Myocyte (in vitro differentiated cells): ENCODE results near the gene TPST2. TPM values are rescaled to one million over a fixed set of nuclear protein-coding genes. Genes with fewer than 3 reads are reported as not detected.
"Not testable (repeated sequence)": the region's sequence is repeated elsewhere in the genome, so short reads cannot be mapped to it uniquely, and the experiment has no call there.

ENCODE experiments used
- DNase-seq: peaks from one replicate; pipeline ENCODE4 v3.0.0-alpha.2; 2012; ENCODE audit warnings: low read depth
- polyA plus RNA-seq: library from polyadenylated mRNA; unstranded; fragments of >200 nt; gene quantifications from one replicate; pipeline ENCODE4 v1.2.1, GENCODE V29; 2012; ENCODE audit warnings: missing spikeins
- total RNA-seq: library from RNA; depleted of rRNA; stranded (reverse); fragments of >200 nt; gene quantifications from 2 replicates; pipeline ENCODE4 v1.2.3, GENCODE V29; 2014

The TPST2 gene
- total RNA-seq, result 36.6 and 39.2 TPM in 2 replicates
- polyA plus RNA-seq, result 87.4 TPM

DNA sequence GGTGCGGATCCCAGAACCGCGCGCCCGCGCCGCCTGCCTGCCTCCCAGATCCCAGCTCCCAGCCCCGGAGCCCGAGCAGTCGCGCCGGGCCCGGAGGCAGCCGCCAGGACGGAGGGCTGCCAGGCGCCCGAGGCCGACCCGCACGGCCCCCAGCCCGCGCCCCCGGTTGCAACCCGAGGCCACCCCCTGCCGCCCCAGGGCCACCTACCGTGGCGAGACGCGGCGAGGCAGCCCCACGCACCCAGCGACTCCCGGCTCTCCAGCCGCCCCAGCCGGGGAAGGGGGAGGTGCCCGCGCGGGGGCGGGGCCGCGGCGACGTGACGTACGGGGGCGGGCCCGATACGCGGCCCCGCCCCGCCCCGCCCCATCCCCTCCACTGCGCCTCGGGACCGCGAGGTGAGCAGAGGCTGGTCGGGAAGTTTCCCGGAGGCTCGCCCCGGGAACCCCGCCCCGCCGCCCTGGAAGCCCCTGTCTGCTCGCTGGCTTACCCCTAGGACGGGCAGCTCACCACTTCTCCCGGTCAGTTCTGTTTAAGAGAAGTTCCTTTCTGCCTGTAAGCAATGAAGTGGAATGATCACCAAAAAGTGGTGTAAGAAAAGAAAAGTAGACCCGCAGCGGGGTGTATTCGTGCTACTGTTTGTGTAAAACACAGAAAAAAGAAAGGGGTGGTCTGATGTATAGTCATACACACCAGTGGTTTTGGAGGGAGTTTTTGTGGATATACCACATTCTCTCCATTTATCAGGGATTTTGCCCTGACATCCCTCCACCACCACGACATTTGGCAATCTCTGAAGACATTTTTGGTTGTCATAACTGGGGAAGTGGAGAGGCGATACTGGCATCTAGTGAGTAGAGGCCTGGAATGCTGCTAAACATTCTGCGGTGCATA, at the start of gene TPST2:
TPST2 (minus strand) TSS at position 288 of the 892 bp plus-strand sequence. CDS start 48,502 bp downstream, outside the sequence.
- DNase-seq, result peak; percentile 81

DNA sequence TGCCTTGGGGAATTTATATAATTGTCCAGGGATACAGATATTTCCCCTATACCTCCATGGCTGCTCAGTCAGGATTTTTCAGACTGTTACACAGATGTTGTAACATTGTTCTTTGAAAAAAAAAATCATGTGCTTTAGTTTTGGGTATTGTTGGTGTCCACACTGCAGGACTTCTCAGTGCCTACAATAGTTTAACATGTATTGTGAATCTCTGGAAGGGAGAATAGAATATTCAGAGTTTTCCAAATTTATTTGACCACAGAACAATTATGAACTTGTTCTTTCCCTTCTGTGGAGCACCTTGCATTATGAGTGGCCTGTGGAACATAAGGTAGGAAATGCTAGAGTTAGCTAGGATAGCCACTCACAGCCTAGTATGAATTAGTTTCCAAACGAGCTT, 46.4 kb upstream of the TPST2 start:
- no peak for DNase-seq

DNA sequence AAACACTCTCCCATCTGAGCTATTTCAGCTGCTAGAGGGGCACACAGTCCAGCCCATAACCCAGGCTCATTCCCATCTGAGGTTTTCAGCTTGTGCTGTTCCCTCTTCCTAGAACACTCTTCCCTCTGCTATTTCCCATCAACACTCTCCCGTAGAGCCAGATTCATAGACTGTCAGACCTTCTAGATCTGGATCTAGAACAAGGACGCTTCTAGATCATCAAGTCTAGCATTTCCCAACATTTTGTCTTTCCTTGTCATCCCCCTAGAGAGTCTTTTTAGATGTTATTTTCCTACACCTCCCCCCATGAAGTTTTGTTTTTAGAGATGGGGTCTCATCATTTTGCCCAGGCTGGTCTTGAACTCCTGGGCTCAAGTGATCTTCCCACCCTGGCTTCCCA, 45.2 kb upstream of the TPST2 start:
- no peak for DNase-seq

DNA sequence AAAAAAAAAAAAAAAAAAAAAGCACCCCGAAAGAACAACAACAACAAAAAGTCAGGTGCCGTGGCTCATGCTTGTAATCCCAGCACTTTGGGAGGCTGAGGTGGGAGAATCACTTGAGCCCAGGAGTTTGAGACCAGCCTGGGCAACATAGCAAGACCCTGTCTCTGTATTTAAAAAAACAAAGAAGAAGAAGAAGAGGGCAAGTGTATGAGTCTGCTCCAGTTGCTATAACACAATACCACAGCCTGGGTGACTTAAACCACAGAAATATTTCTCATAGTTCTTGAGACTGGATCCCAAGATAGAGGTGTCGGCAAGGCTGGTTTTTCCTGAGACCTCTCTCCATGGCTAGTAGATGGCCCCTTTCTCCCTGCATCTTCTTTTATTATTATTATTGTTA, 44.3 kb upstream of the TPST2 start:
- no peak for DNase-seq

DNA sequence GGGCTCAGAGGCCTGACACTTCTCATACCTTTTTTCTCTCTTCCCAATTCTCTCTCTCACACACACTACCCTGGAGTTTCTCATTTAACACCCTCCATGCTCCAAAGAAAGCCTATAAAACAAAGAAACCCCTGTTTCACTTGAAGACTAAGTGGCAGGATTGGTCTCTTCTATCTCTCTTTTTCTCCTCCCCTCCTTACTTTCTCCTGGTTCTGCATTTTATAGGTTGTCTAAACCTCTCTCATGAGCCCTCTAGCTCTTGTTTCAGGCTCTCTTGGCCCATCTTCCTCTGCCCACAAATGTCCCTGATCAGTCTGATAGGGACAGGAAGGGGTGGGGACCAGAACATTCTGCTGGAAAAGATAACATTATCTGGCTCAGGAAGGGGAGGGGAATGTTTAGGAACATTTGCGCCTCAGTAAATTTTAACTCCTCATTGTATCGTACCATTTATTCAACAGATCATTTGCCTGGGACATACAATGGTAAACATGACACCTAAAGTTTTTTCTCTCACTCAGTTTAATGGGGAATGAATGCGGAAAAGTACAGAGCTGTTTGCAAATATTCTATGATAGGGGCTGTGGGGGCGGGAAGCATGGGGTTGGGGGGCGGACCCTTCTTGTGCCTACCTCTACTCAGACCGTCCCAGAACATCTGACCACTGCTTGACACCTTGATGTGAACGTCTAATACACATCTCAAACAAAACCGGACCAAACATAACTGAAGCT, 42.7 kb upstream of the TPST2 start:
- DNase-seq, result no peak

DNA sequence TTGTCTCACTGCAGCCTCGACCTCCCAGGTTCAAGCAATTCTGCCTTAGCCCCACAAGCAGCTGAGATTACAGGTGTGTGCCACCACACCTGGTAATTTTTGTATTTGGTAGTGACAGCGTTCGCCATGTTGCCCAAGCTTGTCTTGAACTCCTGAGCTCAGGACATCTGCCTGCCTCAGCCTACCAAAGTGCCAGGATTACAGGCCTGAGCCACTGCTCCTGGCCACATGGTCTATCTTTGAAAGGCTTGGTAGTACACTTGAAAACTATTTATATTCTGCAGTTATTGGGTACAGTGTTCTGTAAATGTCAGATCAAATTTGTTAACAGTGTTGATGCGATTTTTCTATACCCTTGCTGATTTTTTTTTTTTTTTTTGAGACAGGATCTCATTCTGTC, 41.4 kb upstream of the TPST2 start:
- no peak for DNase-seq

DNA sequence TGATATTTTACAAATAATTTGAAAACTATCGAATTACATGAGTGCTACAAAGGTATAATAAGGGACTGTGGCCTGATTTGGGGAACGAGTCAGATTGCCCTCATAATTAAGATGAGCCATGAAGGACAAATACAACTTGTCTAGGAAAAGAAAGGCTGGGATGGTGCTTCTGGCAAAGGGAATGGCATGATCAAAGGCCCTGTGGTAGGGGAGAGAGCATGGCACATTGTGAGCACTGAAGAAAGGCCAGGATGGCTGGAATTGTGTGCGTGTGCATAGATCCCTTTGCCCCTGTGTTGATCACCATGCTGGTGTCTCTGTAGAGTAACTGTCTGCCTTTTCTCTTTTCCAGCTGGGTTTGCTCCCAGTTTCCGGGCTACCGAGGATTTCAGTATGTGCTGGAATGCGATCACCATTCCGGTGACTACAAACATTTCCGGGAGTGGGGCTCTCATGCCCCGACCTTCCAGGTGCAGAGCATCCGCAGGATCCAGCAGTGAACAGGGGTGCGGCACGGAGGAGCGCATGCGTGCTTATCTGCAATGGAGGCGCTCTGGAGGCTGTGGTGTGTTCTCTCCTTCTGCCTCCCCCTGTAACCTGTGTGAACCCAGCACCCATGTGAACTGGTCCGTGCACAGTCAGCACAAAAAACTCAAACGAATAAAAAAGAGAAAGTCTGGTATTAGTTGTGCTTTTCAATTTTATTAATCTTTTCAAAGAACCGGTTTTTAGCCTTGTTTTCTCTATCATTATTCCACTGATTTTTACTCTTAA, 40.2 kb upstream of the TPST2 start:
- DNase-seq, result no peak

DNA sequence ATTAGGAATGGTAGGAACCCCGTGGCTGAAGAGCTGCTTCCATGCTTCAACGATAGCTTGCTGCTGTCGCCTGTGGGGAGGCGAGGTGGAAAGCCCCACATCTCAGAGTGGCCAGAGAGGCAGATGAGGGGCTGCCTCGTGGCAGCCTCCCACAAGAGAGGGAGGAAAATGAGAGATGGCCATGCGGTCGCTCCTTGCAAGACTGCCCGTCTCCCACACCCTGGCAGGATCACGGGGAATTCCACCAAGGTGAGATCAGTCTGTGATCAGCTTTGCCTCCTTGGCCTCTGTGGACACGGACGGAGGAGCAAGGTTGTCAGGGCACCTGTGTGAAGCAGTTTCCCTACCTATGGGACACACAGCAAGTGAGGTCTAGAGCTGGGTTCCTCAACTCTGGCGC, 34.9 kb upstream of the TPST2 start:
- DNase-seq, result no peak

DNA sequence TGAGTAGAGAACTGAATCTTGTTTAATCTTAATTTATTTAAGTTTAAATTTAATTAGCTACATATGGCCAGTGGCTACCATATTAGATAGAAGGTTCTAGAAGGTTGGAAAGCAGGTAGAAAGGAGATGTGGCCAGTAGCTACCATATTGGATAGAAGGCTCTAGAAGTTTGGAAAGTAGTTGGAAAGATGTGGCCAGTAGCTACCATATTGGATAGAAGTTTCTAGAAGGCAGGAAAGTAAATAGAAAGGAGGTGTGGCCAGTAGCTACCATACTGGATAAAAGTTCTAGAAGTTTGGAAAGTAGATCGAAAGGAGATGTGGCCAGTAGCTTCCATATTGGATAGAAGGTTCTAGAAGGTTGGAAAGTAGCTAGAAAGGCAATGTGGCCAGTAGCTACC, 34.1 kb upstream of the TPST2 start:
- no peak for DNase-seq

DNA sequence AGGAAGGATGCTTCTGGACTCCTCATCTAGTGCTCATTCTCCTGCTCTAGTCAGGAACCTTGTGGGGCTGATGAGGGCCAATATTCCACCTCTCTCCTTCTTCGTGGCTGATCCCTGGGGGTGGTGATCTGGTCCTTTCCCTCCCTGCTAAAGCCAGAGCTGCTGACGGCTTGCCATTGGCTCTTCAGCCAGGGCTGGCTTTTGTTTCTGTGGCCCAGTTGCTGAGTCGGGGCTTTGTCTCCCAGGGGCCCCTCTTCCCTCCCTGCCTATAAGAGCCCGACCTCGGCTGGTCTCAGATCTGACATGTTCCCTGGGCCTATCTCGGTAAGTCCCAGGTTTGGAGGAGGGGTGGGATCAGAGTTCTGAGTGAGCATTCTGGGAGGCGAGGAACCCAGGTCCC, 31.7 kb upstream of the TPST2 start, which contains the start of gene CRYBA4:
CRYBA4 (plus strand) TSS at position 301 of the 400 bp plus-strand sequence. CDS start 634 bp downstream, outside the sequence.
- DNase-seq, result no peak

DNA sequence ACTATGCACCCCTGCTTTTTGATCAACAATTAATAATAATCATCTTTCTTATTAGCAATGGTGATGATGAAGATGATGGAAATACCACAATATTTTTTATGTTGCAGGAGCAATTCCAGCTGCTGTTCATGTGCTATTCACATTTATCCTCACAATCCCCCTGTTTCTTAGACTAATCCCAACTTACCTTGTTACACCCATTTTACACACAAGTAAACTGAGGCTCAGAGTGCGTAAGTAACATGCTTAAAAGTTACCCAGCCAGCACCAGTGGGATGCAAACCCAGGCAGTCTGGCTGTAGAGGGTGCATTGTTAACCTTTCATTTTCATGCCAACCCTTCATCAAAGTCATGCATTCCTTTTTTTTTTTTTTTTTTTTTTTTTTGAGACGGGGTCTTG, 30.3 kb upstream of the TPST2 start:
- no peak for DNase-seq

DNA sequence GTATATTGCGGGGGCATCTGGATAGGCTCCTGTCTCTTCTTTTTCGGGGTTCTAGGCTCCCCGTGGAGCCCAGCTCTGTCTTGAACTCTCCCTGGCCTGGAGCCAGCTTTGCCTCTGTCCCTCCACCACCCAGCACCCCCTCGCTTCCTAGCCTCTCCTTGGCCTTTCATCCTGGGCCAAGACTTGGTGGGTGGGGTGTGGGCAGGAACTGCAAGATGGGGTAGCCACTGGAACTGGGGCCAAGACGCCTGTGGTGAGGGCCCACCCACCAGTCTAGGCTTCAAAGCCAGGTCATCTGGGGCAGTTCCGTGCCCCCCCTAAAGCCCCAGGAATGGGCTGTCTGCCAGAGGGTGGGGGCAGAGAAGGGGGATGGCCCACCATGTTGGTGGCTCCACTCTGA, 29.6 kb upstream of the TPST2 start:
- no peak for DNase-seq

DNA sequence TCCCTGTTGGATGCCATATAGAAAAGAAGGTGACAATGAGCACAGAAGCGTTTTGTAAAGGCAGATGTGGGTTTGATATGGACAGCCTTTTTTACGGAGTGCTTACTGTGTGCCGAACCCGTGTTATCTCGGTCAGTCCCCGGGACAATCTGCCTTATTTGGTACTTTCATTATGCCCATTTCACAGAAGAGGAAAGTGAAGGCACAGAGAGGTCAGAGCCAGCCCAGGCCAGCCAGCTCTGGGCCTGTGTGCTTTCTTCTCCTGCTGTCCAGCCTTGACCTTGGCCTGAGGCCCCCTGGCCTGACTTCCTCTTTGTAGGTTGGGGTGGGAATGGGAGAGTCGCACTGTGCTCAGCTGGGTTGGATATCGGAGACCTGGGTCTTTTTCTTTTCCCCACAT, 28.5 kb upstream of the TPST2 start:
- DNase-seq, result no peak

DNA sequence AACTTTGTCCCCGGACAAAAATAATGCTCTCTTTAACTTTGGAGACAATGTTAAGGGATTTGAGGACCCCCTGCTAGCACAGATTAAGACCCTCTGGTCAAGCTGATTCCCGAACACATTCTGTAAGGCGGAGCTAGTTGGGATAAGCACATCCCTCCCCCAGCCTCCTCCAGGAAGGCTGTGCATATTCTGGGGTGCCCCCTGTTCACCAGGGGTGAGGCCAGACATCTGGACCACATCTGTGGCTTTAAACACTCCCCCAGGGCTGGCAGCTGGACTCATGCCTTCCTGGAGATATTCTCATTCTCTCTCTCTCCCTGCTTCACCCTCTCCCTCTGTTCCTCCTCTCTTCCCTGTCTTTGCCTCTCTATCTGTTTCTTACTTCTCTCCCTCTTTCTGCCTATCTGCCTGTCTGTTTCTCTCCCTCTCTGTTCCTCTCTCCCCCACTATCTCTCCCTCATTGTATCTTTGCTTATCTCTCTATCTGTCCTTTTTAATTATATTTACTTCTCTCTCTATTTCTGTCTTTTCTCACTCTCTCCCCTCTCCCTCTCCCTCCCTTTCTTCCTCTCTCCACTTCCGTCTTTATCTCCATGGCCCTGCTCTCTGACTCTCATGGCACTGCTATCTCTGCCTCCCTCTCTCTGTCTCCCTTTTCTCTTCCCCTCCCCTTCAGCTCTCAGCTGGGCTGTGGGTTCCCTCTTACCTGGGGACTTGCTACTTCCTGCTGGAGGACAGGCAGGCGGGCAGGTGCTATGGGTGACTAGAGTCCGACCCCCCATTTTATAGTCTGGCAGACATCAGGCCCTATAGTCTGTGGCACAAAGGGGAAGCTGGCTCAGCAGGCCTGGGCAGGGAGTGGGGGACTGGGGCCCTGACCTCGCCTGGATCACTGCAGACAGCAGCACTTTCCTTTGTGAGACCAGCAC, 27.6 kb upstream of the TPST2 start, which contains the start of gene CRYBB1:
CRYBB1 (minus strand) TSS at position 757 of the 929 bp plus-strand sequence. CDS start 1,708 bp downstream, outside the sequence.
- DNase-seq, result no peak

DNA sequence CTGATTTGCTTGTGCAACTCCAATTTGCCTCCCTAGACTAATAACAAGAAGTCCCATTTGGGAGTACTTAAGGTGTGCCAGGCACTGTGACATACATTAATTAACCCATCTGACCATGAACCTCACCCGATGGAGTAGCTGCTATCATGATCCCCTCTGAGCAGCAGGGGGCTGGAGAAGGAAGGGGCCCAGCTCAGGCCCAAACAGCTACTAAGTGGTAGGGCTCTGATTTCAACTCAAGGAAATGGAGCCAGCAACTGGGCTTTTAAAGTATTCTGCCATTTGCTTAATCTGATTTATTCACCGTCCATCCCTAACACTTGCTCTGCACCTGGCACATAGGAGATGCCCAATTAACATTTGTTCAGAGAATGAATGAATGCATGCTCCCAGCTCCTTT, 26.7 kb upstream of the TPST2 start:
- DNase-seq, result no peak

DNA sequence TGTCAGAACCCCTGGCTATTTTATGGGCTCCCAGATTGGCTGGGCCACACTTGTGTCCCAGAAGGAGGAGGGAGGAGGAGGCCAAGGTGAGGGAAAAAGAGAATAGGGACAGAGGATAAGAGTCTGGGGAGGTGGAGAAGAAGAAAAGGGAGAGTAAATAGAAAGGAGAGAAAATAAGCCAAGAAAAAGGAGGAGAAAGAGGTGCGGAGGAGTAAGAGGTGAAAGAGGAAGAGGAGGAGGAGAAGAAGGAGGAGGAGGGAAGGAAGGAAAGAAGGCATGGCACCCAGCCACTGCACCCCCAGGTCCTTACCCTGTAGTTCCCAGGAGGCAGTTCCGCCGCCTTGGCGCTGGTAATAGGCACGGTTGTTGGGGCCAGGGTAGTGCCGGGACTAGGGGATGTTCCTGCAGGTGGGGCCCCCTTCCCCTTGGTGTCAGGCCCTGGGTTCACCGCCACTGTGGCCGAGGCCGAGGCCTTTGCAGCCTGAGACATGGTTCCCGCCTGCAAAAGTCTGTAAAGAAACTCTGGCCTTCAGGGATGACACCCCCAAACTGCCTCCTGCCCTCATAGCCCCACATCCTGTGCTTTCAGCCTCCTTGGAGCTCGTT, 26.0 kb upstream of the TPST2 start:
- DNase-seq, result no peak

DNA sequence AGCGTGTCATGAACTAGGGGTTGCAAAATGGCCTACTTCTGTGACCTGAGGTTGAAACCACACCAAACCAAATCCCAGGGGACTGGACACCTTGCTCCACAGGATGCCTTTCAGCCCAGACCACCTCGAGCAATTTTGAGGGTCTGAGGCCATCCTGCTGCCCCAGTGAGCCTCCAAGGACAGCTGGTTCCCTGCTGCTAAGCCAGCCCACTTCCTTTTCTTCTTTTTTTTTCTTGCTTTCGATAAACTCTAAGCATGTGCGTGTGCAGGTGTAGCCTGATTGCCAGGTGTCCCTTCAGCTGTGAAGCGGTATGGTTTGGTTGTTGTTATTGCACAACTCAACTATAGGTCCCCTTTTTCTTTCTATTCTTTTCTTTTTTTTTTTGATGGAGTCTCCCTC, 25.2 kb upstream of the TPST2 start:
- DNase-seq, result no peak

DNA sequence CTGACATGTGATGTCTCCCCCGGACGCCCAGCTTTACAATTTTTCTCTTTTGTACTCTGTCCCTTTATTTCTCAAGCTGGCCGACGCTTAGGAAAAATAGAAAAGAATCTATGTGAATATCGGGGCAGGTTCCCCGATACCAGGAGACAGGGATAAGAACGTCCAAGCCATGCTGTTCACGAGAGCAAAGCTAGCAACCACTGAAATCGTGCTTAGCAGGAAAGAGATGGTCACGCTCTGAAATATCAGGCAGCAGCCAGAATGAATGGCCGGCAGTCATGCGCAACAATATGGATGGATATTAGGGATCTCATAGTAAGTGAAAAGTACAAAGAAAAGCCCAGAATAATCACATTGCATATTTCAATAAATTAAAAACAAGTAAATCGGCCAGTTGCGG, 24.4 kb upstream of the TPST2 start:
- DNase-seq, result no peak

DNA sequence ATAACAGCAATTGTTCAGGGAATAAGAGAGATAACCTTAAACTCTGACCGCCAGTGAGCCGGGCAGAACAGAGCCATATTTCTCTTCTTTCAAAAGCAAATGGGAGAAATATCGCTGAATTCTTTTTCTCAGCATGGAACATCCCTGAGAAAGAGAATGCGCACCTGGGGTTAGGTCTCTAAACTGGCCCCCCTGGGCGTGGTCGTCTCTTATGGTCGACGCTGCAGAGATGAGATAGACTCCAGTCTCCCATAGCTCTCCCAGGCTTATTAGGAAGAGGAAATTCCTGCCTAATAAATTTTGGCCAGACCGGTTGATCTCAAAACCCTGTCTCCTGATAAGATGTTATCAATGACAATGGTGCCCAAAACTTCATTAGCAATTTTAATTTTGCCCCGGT, 23.8 kb upstream of the TPST2 start:
- DNase-seq, result not testable (repeated sequence)

DNA sequence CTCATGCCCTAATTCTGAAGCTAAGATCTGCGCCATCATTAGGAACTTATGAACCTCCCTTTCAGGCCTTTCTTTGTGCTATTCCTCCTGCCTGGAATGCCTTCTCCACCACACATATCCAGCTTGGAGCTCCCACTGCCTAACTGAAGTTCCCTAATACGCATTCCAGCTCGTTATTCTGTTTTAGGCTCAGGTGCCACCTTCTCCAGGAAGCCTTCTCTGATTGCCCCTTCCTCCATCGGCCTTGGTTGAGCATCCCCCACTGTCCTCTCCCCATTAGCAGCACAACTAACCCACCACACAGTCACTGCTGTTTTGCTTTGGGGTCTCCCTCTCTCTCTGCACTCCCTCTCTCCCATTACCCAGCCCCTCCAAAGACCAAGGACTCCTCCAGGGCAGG, 22.7 kb upstream of the TPST2 start:
- no peak for DNase-seq
